Limb (tissue), 2 donors: ENCODE data around the gene CBLL2.
"Not testable (repeated sequence)": the region's sequence is repeated elsewhere in the genome, so short reads cannot be mapped to it uniquely, and the experiment has no call there.

Experiments
- DNase-seq, 2 donors: peaks; one replicate each; pipeline ENCODE4 v3.0.0-alpha.2; 2016; ENCODE audit errors: extremely low spot score in 2 of 2

The CBLL2 gene

GRCh38 chrX:22272613-22273012 lies at the start of gene CBLL2:
TSS of gene CBLL2 (plus strand) at chrX:22272913. CDS start at chrX:22272992, 79 bp downstream.
- no peak for DNase-seq

GRCh38 chrX:22234380-22234779 lies 38.3 kb upstream of the CBLL2 start:
- no peak for DNase-seq

- DNase-seq = no peak
Observed at GRCh38 chrX:22237479-22237878, 35.2 kb upstream of the CBLL2 start.

DNA sequence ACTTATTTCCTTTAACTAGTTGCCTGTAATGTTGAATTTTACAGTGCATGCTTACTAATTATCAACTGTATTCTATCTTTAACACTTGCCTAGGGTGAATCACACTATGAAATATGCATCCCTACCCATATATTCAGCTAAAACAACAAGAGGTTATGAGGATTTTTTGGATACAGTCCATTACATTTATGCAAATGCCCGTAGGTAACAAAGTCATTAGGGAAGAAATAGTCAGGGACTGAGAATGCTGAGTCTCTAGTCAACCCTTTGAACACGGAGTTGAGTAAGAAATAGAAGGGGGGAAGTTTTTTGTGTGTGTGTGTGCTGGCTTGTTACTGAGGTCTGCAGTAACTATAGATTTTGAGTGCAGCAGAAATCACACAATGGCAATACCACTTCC lies 26.1 kb upstream of the CBLL2 start:
- no peak for DNase-seq

- DNase-seq = no peak
Observed at GRCh38 chrX:22247169-22247568, 25.5 kb upstream of the CBLL2 start.

GRCh38 chrX:22248401-22248800 lies 24.3 kb upstream of the CBLL2 start:
- DNase-seq = no peak

DNA sequence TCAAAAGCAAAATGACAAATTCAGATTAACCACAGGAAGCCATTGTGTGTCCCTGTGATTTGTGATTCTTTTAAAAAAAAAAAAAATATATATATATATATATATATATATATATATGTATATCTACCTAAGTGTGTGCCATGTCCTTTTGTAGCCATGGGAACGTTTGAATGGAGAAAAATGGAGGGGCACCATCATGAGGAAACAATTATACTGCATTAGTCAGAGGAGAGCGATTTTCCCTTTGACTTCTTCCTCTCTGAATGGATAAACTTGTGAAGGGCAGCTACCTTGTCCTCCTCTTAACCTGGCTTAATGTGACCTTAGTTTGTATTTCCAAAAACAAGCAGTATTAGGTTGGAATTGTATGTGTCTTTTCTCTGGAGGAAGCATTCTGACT lies 23.3 kb upstream of the CBLL2 start:
- DNase-seq = no peak

DNA sequence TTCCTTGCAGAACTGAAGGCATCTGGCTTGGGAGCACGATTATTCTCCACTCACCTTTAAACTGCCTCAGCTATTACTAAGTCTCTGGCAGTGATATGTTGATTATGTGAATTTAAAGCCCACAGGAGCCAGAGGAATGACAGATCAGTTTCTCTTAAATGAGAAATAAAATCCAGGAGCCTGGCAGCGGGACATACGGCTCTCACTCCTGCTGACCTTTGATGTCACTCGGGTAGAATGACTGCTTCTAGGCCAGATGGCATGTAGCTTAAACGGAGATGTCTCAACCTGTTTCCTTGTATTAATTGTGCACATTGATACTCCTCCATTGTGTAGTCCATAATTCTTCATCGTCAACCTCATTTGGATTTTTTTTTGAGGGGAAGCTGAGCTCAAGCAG lies 4.0 kb upstream of the CBLL2 start:
- DNase-seq = no peak

GRCh38 chrX:22273714-22274317 lies 1.1 kb downstream of the CBLL2 start:
- no peak for DNase-seq

GRCh38 chrX:22276781-22277180 lies 4.1 kb downstream of the CBLL2 start:
- no peak for DNase-seq

DNA sequence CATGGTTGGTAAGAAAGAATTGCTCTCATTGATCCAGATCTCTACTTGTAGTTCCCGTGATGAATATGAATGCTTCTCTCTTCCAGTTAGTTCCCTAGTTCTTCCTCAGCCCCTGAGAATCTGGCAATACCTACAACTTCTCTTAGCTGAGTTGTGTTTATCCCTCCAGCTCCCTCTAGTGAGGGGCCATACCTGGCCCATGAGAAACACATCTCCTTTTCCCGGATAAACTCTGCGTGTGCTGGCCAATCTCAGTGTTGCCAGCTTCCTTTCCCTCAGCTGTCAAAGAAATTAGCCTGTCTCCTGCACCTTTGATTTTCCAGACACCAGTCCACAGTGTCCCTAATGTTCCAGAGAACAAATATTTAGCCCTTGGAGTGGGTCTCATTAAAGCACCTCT lies 5.7 kb downstream of the CBLL2 start:
- no peak for DNase-seq

- DNase-seq = not testable (repeated sequence)
Observed at GRCh38 chrX:22289209-22289608, 16.5 kb downstream of the CBLL2 start.

DNA sequence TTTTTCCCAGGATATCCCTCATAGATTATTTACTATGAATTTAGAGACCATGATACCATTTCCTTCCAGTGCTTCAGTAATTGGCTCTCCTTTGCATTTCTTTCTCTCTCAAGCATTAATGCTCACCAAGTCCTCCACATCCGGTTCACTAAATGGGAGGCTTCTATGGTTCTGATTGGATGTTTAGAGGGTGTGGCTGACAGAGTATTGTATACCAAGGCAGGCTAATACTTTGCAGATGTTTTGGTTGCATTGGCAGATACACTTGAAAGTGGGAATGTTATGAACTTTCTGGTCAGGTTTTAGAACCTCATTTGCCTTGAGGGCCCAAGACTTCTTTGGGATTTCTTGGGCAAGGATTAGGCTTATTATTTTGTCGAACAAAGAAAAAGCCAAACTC lies 24.2 kb downstream of the CBLL2 start:
- no peak for DNase-seq

- DNase-seq = peak in 1 of 2 donors; percentile 15
Observed at GRCh38 chrX:22300130-22300529, 27.4 kb downstream of the CBLL2 start.

- no peak for DNase-seq
Observed at GRCh38 chrX:22310779-22311178, 38.1 kb downstream of the CBLL2 start.

GRCh38 chrX:22313766-22314165 lies 41.1 kb downstream of the CBLL2 start:
- no peak for DNase-seq

DNA sequence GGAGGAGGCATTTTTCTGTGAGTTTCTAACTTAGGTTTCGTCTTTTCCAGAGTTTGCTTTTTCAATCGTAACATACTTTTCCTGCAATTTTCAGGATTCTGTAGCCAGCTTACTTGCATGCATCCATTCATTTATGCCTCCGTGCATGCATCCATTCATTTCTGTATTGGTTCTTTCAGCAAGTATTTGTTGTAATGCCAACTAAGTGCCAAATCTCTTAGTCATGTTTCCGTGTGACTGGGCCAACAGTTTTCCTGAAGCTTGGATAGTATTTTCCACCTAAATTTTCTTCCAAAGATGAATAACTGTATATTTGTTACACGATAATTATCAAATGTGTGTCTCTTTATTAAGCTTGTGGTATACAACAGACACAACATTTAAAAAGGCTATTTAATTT lies 41.5 kb downstream of the CBLL2 start:
- no peak for DNase-seq

GRCh38 chrX:22314692-22315091 lies 42.0 kb downstream of the CBLL2 start:
- DNase-seq = no peak

- DNase-seq = no peak
Observed at GRCh38 chrX:22315151-22315550, 42.4 kb downstream of the CBLL2 start.

- DNase-seq = peak in 1 of 2 donors; percentile 24
Observed at GRCh38 chrX:22320236-22320873, 47.6 kb downstream of the CBLL2 start.

- no peak for DNase-seq
Observed at GRCh38 chrX:22323541-22323940, 50.8 kb downstream of the CBLL2 start.
